ENCODE results near the gene CACNG4. TPM values are rescaled to one million over a fixed set of nuclear protein-coding genes. Genes with fewer than 3 reads are reported as not detected.

Gene CACNG4
- total RNA-seq, 4 donors from 2014 or later = 0.27 to 1.9 TPM; not detected in 2

- H3K27ac ChIP-seq = no peak overlapping the region
- intact Hi-C loops (cut with DNase I; ENCODE audit: low total_unique reads) = no loop called here
- in situ Hi-C loops (cut with MboI; ENCODE audit: low pct_ligation_motif_present in 1 of 4, low pct_unique_long_range_greater_than_20kb in 1 of 4, low sequenced_read_pairs in 3 of 4) = no loop called here
- no peaks in the 10 kb centered on the region for H3K9me3 ChIP-seq
- DNase-seq = no peak
- WGBS, 2 donors (ENCODE audit: low coverage in 1 of 2) = 69 to 73% methylated on average over 11 to 12 of the region's 12 CpGs
- H3K27me3 ChIP-seq = peaks cover 54% of the 10 kb centered on the region
- no peaks in the 10 kb centered on the region for H3K36me3 ChIP-seq
- H3K4me3 ChIP-seq = no peak overlapping the region
- no peaks in the 10 kb centered on the region for H3K4me1 ChIP-seq
- no peak for TF ChIP-seq EP300 (IDR thresholded peaks at IDR 0.05; ENCODE audit: low read depth)
- no peak for TF ChIP-seq CTCF (IDR thresholded peaks at IDR 0.05)
- TF ChIP-seq POLR2AphosphoS5 (IDR thresholded peaks at IDR 0.05) = no peak
- no peak for TF ChIP-seq POLR2A (IDR thresholded peaks at IDR 0.05)
Measured at GRCh38 chr17:66985338-66986237, 21.1 kb downstream of the CACNG4 start.

GRCh38 chr17:66986659-66987058 is 22.2 kb downstream of the CACNG4 start:
- Histone ChIP-seq H3K4me1 (no peaks in the 10 kb centered on the region), H3K36me3 (no peaks in the 10 kb centered on the region), H3K27ac (no peak overlapping the region), H3K4me3 (no peak overlapping the region), H3K27me3 (peaks cover 44% of the 10 kb centered on the region), H3K9me3 (no peaks in the 10 kb centered on the region)
- no peak for DNase-seq
- 79 to 90% methylated on average over 3 to 4 of the region's 4 CpGs for WGBS, 2 donors (ENCODE audit: low coverage in 1 of 2)
- intact Hi-C loops (cut with DNase I; ENCODE audit: low total_unique reads) = no loop called here
- in situ Hi-C loops (cut with MboI; ENCODE audit: low pct_ligation_motif_present in 1 of 4, low pct_unique_long_range_greater_than_20kb in 1 of 4, low sequenced_read_pairs in 3 of 4) = no loop called here
- TF ChIP-seq CTCF (IDR thresholded peaks at IDR 0.05) = no peak
- TF ChIP-seq POLR2A (IDR thresholded peaks at IDR 0.05) = no peak
- TF ChIP-seq POLR2AphosphoS5 (IDR thresholded peaks at IDR 0.05) = no peak
- TF ChIP-seq EP300 (IDR thresholded peaks at IDR 0.05; ENCODE audit: low read depth) = no peak

GRCh38 chr17:66987059-66987616 is 22.6 kb downstream of the CACNG4 start:
- Histone ChIP-seq H3K9me3 (no peaks in the 10 kb centered on the region), H3K27me3 (peaks cover 44% of the 10 kb centered on the region), H3K4me3 (no peak overlapping the region), H3K27ac (no peak overlapping the region), H3K36me3 (no peaks in the 10 kb centered on the region), H3K4me1 (no peaks in the 10 kb centered on the region)
- 50 to 62% methylated on average over 2 of the region's 2 CpGs for WGBS, 2 donors (ENCODE audit: low coverage in 1 of 2)
- no peak for DNase-seq
- intact Hi-C loops (cut with DNase I; ENCODE audit: low total_unique reads) = no loop called here
- TF ChIP-seq CTCF (IDR thresholded peaks at IDR 0.05) (no peak), POLR2A (IDR thresholded peaks at IDR 0.05) (no peak), POLR2AphosphoS5 (IDR thresholded peaks at IDR 0.05) (no peak), EP300 (IDR thresholded peaks at IDR 0.05; ENCODE audit: low read depth) (no peak)
- in situ Hi-C loops (cut with MboI; ENCODE audit: low pct_ligation_motif_present in 1 of 4, low pct_unique_long_range_greater_than_20kb in 1 of 4, low sequenced_read_pairs in 3 of 4) = no loop called here

GRCh38 chr17:66988069-66988798 is 23.7 kb downstream of the CACNG4 start:
- in situ Hi-C loops (cut with MboI; ENCODE audit: low pct_ligation_motif_present in 1 of 4, low pct_unique_long_range_greater_than_20kb in 1 of 4, low sequenced_read_pairs in 3 of 4) (no loop called here), intact Hi-C loops (cut with DNase I; ENCODE audit: low total_unique reads) (no loop called here)
- H3K4me3 ChIP-seq = no peak overlapping the region
- no peaks in the 10 kb centered on the region for H3K4me1 ChIP-seq
- DNase-seq = no peak
- no peaks in the 10 kb centered on the region for H3K9me3 ChIP-seq
- TF ChIP-seq POLR2AphosphoS5 (IDR thresholded peaks at IDR 0.05) (no peak), POLR2A (IDR thresholded peaks at IDR 0.05) (no peak), EP300 (IDR thresholded peaks at IDR 0.05; ENCODE audit: low read depth) (no peak), CTCF (IDR thresholded peaks at IDR 0.05) (no peak)
- no peaks in the 10 kb centered on the region for H3K36me3 ChIP-seq
- no peak overlapping the region for H3K27ac ChIP-seq
- H3K27me3 ChIP-seq = peaks cover 44% of the 10 kb centered on the region
- WGBS, 2 donors (ENCODE audit: low coverage in 1 of 2) = 80% methylated on average over 3 to 23 of the region's 23 CpGs
